Breast epithelium (tissue), 3 donors: ENCODE results near the gene MUC4.

Source experiments
- POLR2A ChIP-seq: fragments of 450-650 bp; IDR thresholded peaks from one replicate; pipeline ENCODE4 v1.6.1; 2016; ENCODE audit warnings: antibody characterized with exemption, mild to moderate bottlenecking, moderate library complexity
- TF ChIP-seq, protein P1 (sequence below), 3 donors: fragments of 450-650 bp; IDR thresholded peaks; one replicate each; pipeline ENCODE4 v1.5.1; 2016 to 2017; ENCODE audit warnings: antibody characterized with exemption in 3 of 3, mild to moderate bottlenecking in 3 of 3, moderate library complexity in 3 of 3

DNA sequence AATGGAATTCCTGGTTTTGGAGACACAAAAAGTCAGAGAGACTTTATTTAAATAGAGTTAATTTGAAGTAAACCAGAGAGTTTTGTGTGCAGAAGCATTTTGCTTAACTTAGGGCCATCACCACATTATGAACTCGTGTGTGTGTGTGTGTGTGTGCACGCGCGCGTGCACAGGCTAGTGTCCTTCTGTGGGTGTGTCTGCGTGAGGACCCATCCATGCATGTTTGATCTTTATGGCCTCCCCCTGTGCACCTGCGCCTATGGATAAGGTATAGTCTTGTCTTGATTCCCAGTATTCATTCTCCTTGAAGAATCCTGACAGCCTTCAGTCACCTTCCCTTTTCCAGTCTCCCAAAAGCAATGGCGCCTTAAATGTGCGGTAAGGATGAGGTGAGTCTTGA, 65.0 kb downstream of the MUC4 start:
- TF ChIP-seq, protein P1, sequence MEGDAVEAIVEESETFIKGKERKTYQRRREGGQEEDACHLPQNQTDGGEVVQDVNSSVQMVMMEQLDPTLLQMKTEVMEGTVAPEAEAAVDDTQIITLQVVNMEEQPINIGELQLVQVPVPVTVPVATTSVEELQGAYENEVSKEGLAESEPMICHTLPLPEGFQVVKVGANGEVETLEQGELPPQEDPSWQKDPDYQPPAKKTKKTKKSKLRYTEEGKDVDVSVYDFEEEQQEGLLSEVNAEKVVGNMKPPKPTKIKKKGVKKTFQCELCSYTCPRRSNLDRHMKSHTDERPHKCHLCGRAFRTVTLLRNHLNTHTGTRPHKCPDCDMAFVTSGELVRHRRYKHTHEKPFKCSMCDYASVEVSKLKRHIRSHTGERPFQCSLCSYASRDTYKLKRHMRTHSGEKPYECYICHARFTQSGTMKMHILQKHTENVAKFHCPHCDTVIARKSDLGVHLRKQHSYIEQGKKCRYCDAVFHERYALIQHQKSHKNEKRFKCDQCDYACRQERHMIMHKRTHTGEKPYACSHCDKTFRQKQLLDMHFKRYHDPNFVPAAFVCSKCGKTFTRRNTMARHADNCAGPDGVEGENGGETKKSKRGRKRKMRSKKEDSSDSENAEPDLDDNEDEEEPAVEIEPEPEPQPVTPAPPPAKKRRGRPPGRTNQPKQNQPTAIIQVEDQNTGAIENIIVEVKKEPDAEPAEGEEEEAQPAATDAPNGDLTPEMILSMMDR (IDR thresholded peaks at IDR 0.05): no peak
- TF ChIP-seq POLR2A: no peak
